GM19025 (cell line): ENCODE results near the gene HTRA1.

Experiments
- ATAC-seq: cut with Tn5 transposase; IDR thresholded peaks from one replicate; pipeline ENCODE4 v1.9.1; 2021; ENCODE audit warnings: mild to moderate bottlenecking, low read depth, moderate library complexity; ENCODE audit not compliant: unreplicated experiment

HTRA1 gene

GRCh38 chr10:122492999-122493481, 31.7 kb downstream of the HTRA1 start:
- no peak for ATAC-seq

GRCh38 chr10:122493761-122494160, 32.4 kb downstream of the HTRA1 start:
- no peak for ATAC-seq

- no peak for ATAC-seq
Observed at GRCh38 chr10:122494173-122494820, 32.9 kb downstream of the HTRA1 start.

GRCh38 chr10:122494833-122495232, 33.5 kb downstream of the HTRA1 start:
- ATAC-seq: no peak

GRCh38 chr10:122495406-122496340, 34.3 kb downstream of the HTRA1 start:
- ATAC-seq: no peak

GRCh38 chr10:122497241-122497640, 35.9 kb downstream of the HTRA1 start:
- no peak for ATAC-seq

- ATAC-seq: no peak
Observed at GRCh38 chr10:122498521-122498920, 37.2 kb downstream of the HTRA1 start.

- no peak for ATAC-seq
Observed at GRCh38 chr10:122499012-122499411, 37.7 kb downstream of the HTRA1 start.

- no peak for ATAC-seq
Observed at GRCh38 chr10:122499491-122499941, 38.2 kb downstream of the HTRA1 start.

- ATAC-seq: no peak
Observed at GRCh38 chr10:122500194-122500593, 38.8 kb downstream of the HTRA1 start.

- no peak for ATAC-seq
Observed at GRCh38 chr10:122500726-122501125, 39.4 kb downstream of the HTRA1 start.

- no peak for ATAC-seq
Observed at GRCh38 chr10:122503012-122503411, 41.7 kb downstream of the HTRA1 start.

GRCh38 chr10:122503886-122504609, 42.7 kb downstream of the HTRA1 start:
- no peak for ATAC-seq

- no peak for ATAC-seq
Observed at GRCh38 chr10:122504610-122504950, 43.2 kb downstream of the HTRA1 start.

- ATAC-seq: no peak
Observed at GRCh38 chr10:122505011-122505410, 43.7 kb downstream of the HTRA1 start.

- no peak for ATAC-seq
Observed at GRCh38 chr10:122505885-122506645, 44.7 kb downstream of the HTRA1 start.

- no peak for ATAC-seq
Observed at GRCh38 chr10:122507616-122508015, 46.3 kb downstream of the HTRA1 start.

GRCh38 chr10:122508021-122508420, 46.7 kb downstream of the HTRA1 start:
- no peak for ATAC-seq

- no peak for ATAC-seq
Observed at GRCh38 chr10:122509323-122509722, 48.0 kb downstream of the HTRA1 start.

- ATAC-seq: no peak
Observed at GRCh38 chr10:122510326-122510725, 49.0 kb downstream of the HTRA1 start.
